SK-N-SH treated with all-trans-retinoic acid at 6 μM for 48 hours (cell line): Measurements from ENCODE around the gene ADAMTS9.

Experiments
- ATAC-seq: fragments of 200-7000 bp; cut with Tn5 transposase; 3 replicates; pipeline ENCODE4 v1.9.1; 2020; ENCODE audit warnings: mild to moderate bottlenecking, moderate library complexity
- ARNTL ChIP-seq: fragments of 450-650 bp; formaldehyde crosslinking; IDR thresholded peaks from 2 replicates; pipeline ENCODE4 v1.5.0; 2020; ENCODE audit warnings: low read depth, mild to moderate bottlenecking, moderate library complexity, borderline replicate concordance
- BACH2 ChIP-seq: fragments of 250-450 bp; sonication (Bioruptor Pico); IDR thresholded peaks from 2 replicates; pipeline ENCODE4 v1.9.0; 2021; ENCODE audit warnings: mild to moderate bottlenecking, borderline replicate concordance
- CREB5 ChIP-seq: fragments of 250-450 bp; sonication (Bioruptor Pico); IDR thresholded peaks from 2 replicates; pipeline ENCODE4 v1.5.1; 2020; ENCODE audit warnings: low read depth, mild to moderate bottlenecking, moderate library complexity
- ESRRG ChIP-seq: fragments of 250-450 bp; sonication (Bioruptor Pico); IDR thresholded peaks from 2 replicates; pipeline ENCODE4 v1.6.1; 2021; ENCODE audit warnings: mild to moderate bottlenecking
- GLIS3 ChIP-seq: fragments of 250-450 bp; sonication (Bioruptor Pico); IDR thresholded peaks from 2 replicates; pipeline ENCODE4 v1.5.0; 2020; ENCODE audit warnings: mild to moderate bottlenecking, moderate library complexity
- ISL1 ChIP-seq: fragments of 250-450 bp; sonication (Bioruptor Pico); IDR thresholded peaks from 2 replicates; pipeline ENCODE4 v2.1.2; 2022; ENCODE audit warnings: mild to moderate bottlenecking, moderate library complexity
- PATZ1 ChIP-seq: fragments of 250-450 bp; sonication (Bioruptor Pico); IDR thresholded peaks from 2 replicates; pipeline ENCODE4 v1.8.0; 2020; ENCODE audit warnings: mild to moderate bottlenecking, moderate library complexity, borderline replicate concordance
- PPARA ChIP-seq: fragments of 250-450 bp; sonication (Bioruptor Pico); IDR thresholded peaks from 2 replicates; pipeline ENCODE4 v1.5.0; 2020; ENCODE audit warnings: mild to moderate bottlenecking, borderline replicate concordance
- RARB ChIP-seq: fragments of 250-450 bp; sonication (Bioruptor Pico); IDR thresholded peaks from 2 replicates; pipeline ENCODE4 v1.8.0; 2021; ENCODE audit warnings: mild to moderate bottlenecking, moderate library complexity
- SNAI2 ChIP-seq: fragments of 250-450 bp; sonication (Bioruptor Pico); IDR thresholded peaks from 2 replicates; pipeline ENCODE4 v1.5.0; 2020; ENCODE audit warnings: mild to moderate bottlenecking, moderate library complexity
- TCF4 ChIP-seq: fragments of 250-450 bp; sonication (Bioruptor Pico); IDR thresholded peaks from 2 replicates; pipeline ENCODE4 v1.8.0; 2021; ENCODE audit warnings: mild to moderate bottlenecking, moderate library complexity, borderline replicate concordance
- TOX ChIP-seq: fragments of 250-450 bp; sonication (Bioruptor Pico); IDR thresholded peaks from 2 replicates; pipeline ENCODE4 v1.8.0; 2021; ENCODE audit warnings: mild to moderate bottlenecking, moderate library complexity, borderline replicate concordance
- ZFP30 ChIP-seq: fragments of 450-650 bp; formaldehyde crosslinking; IDR thresholded peaks from 2 replicates; pipeline ENCODE4 v1.5.0; 2022; ENCODE audit warnings: mild to moderate bottlenecking, moderate library complexity
- ZNF565 ChIP-seq: fragments of 450-650 bp; formaldehyde crosslinking; conservative IDR thresholded peaks from 2 replicates; pipeline ENCODE4 v1.5.0; 2020; ENCODE audit warnings: low read depth, mild to moderate bottlenecking, moderate library complexity
- ZNF70 ChIP-seq: fragments of 450-650 bp; formaldehyde crosslinking; IDR thresholded peaks from 2 replicates; pipeline ENCODE4 v1.5.0; 2020; ENCODE audit warnings: mild to moderate bottlenecking, moderate library complexity
- ZNF8 ChIP-seq: fragments of 450-650 bp; formaldehyde crosslinking; IDR thresholded peaks from 2 replicates; pipeline ENCODE4 v1.5.0; 2020; ENCODE audit warnings: mild to moderate bottlenecking, moderate library complexity
- TF ChIP-seq, protein P1 (sequence below): fragments of 250-450 bp; sonication (Bioruptor Pico); IDR thresholded peaks from 2 replicates; pipeline ENCODE4 v1.8.0; 2021; ENCODE audit warnings: low read depth, mild to moderate bottlenecking, moderate library complexity, borderline replicate concordance
- TF ChIP-seq, protein P2 (sequence below): fragments of 250-450 bp; sonication (Bioruptor Pico); IDR thresholded peaks from 2 replicates; pipeline ENCODE4 v1.5.1; 2021; ENCODE audit warnings: mild to moderate bottlenecking, moderate library complexity
- TF ChIP-seq, protein P3 (sequence below): fragments of 250-450 bp; sonication (Bioruptor Pico); IDR thresholded peaks from 2 replicates; pipeline ENCODE4 v1.5.0; 2020; ENCODE audit warnings: mild to moderate bottlenecking, moderate library complexity

ADAMTS9 gene

GRCh38 chr3:64491843-64492242, 196.0 kb downstream of the ADAMTS9 start:
- ATAC-seq: no peak
- no peak for TF ChIP-seq ZNF8
- TF ChIP-seq ZNF70 (CRISPR knock-in tag): no peak
- no peak; the same call in 1 of the 2 replicates for TF ChIP-seq TCF4 (CRISPR knock-in tag)
- TF ChIP-seq PPARA: no peak
- TF ChIP-seq, all 23 proteins: peak for 0

DNA sequence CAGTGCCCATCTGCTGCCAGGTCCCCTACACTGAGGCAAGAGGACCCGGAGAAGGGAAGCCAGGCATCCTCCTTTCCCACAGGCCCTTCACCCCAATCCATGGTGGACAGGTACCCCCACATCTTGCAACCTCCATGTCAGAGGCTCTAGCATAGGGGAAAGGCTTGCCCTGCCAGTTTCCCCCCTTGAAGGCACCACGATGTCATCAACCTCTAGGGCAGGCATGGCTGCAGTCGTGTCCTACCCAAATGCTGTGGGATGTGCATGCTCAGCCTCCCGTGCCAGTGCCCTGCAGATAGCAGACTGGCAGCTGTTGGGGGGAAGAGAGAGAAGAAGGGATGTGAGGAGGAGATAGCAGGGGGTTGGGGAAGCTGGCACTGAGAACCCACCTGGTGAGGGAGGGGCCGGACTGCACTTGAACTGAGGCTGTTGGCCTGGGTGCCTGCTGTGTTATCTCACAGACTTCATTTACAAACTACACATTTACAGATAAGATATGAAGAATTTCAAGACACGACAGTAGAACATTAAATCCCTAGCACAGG, 197.5 kb downstream of the ADAMTS9 start:
- no peak for ATAC-seq
- TF ChIP-seq ESRRG (CRISPR knock-in tag) (no peak), RARB (CRISPR knock-in tag) (no peak), TCF4 (CRISPR knock-in tag) (no peak), PATZ1 (CRISPR knock-in tag) (no peak), ZFP30 (no peak)
- TF ChIP-seq, protein P1, sequence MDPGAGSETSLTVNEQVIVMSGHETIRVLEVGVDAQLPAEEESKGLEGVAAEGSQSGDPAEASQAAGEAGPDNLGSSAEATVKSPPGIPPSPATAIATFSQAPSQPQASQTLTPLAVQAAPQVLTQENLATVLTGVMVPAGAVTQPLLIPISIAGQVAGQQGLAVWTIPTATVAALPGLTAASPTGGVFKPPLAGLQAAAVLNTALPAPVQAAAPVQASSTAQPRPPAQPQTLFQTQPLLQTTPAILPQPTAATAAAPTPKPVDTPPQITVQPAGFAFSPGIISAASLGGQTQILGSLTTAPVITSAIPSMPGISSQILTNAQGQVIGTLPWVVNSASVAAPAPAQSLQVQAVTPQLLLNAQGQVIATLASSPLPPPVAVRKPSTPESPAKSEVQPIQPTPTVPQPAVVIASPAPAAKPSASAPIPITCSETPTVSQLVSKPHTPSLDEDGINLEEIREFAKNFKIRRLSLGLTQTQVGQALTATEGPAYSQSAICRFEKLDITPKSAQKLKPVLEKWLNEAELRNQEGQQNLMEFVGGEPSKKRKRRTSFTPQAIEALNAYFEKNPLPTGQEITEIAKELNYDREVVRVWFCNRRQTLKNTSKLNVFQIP (CRISPR knock-in tag): no peak

GRCh38 chr3:64489361-64490044, 198.3 kb downstream of the ADAMTS9 start:
- ATAC-seq: no peak
- TF ChIP-seq ZFP30 (no peak), ZNF565 (CRISPR knock-in tag) (no peak), ZNF8 (no peak), BACH2 (CRISPR knock-in tag) (no peak), GLIS3 (CRISPR knock-in tag) (no peak), CREB5 (CRISPR knock-in tag) (no peak), SNAI2 (CRISPR knock-in tag) (no peak), ZNF70 (CRISPR knock-in tag) (no peak), ARNTL (no peak)
- TF ChIP-seq, protein P2, sequence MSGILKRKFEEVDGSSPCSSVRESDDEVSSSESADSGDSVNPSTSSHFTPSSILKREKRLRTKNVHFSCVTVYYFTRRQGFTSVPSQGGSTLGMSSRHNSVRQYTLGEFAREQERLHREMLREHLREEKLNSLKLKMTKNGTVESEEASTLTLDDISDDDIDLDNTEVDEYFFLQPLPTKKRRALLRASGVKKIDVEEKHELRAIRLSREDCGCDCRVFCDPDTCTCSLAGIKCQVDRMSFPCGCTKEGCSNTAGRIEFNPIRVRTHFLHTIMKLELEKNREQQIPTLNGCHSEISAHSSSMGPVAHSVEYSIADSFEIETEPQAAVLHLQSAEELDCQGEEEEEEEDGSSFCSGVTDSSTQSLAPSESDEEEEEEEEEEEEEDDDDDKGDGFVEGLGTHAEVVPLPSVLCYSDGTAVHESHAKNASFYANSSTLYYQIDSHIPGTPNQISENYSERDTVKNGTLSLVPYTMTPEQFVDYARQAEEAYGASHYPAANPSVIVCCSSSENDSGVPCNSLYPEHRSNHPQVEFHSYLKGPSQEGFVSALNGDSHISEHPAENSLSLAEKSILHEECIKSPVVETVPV (CRISPR knock-in tag): no peak
- TF ChIP-seq, protein P3, sequence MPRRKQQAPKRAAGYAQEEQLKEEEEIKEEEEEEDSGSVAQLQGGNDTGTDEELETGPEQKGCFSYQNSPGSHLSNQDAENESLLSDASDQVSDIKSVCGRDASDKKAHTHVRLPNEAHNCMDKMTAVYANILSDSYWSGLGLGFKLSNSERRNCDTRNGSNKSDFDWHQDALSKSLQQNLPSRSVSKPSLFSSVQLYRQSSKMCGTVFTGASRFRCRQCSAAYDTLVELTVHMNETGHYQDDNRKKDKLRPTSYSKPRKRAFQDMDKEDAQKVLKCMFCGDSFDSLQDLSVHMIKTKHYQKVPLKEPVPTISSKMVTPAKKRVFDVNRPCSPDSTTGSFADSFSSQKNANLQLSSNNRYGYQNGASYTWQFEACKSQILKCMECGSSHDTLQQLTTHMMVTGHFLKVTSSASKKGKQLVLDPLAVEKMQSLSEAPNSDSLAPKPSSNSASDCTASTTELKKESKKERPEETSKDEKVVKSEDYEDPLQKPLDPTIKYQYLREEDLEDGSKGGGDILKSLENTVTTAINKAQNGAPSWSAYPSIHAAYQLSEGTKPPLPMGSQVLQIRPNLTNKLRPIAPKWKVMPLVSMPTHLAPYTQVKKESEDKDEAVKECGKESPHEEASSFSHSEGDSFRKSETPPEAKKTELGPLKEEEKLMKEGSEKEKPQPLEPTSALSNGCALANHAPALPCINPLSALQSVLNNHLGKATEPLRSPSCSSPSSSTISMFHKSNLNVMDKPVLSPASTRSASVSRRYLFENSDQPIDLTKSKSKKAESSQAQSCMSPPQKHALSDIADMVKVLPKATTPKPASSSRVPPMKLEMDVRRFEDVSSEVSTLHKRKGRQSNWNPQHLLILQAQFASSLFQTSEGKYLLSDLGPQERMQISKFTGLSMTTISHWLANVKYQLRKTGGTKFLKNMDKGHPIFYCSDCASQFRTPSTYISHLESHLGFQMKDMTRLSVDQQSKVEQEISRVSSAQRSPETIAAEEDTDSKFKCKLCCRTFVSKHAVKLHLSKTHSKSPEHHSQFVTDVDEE (CRISPR knock-in tag): no peak

DNA sequence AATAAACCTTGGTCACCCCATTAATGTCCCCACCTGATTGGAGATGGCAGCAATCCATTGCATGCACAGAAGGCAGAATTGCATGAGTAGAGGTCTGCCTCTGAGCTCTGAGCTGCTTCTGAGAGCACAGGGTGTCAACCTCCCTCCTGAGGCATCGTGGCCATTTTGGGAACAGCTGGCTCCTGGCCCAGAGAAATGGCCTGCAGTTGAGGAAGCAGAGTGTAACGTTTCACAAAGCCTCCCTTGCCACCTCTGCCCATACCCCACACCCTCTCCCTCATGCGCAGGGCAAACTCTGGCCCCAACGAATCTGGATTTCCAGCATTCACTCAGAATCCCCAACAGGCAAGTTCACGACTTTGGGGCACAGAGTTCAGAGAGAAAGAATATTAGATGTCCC, 198.9 kb downstream of the ADAMTS9 start:
- no peak for ATAC-seq
- TF ChIP-seq SNAI2 (CRISPR knock-in tag) (no peak), TOX (CRISPR knock-in tag) (no peak), ISL1 (CRISPR knock-in tag) (no peak), ARNTL (no peak)
